ENCODE results near the gene SCLT1. TPM values are rescaled to one million over a fixed set of nuclear protein-coding genes. Genes with fewer than 3 reads are reported as not detected.

The SCLT1 gene
- total RNA-seq, 4 donors from 2014 or later, result 6.7 to 19.1 (median 13.5) TPM

GRCh38 chr4:128915544-128915943 lies 177.8 kb downstream of the SCLT1 start:
- H3K4me3 ChIP-seq, result no peak overlapping the region
- H3K36me3 ChIP-seq, result no peaks in the 10 kb centered on the region
- intact Hi-C loops (cut with DNase I), result no loop called here
- TF ChIP-seq POLR2A (IDR thresholded peaks at IDR 0.05) (no peak), CTCF (IDR thresholded peaks at IDR 0.05) (no peak)
- H3K4me1 ChIP-seq, result no peaks in the 10 kb centered on the region
- H3K27me3 ChIP-seq, result no peaks in the 10 kb centered on the region
- no peaks in the 10 kb centered on the region for H3K9me3 ChIP-seq
- H3K27ac ChIP-seq, result no peak overlapping the region
- no peak for DNase-seq

- H3K4me3 ChIP-seq, result no peak overlapping the region
- WGBS, 2 donors, result 65 to 70% methylated on average over 1 of the region's 1 CpG
- intact Hi-C loops (cut with DNase I), result no loop called here
- H3K9me3 ChIP-seq, result no peaks in the 10 kb centered on the region
- H3K36me3 ChIP-seq, result no peaks in the 10 kb centered on the region
- no peak for DNase-seq
- no peak overlapping the region for H3K27ac ChIP-seq
- no peaks in the 10 kb centered on the region for H3K27me3 ChIP-seq
- TF ChIP-seq POLR2A (IDR thresholded peaks at IDR 0.05), result no peak
- TF ChIP-seq CTCF (IDR thresholded peaks at IDR 0.05), result no peak
- H3K4me1 ChIP-seq, result no peaks in the 10 kb centered on the region
Measured at GRCh38 chr4:128913228-128913627, 180.1 kb downstream of the SCLT1 start.

DNA sequence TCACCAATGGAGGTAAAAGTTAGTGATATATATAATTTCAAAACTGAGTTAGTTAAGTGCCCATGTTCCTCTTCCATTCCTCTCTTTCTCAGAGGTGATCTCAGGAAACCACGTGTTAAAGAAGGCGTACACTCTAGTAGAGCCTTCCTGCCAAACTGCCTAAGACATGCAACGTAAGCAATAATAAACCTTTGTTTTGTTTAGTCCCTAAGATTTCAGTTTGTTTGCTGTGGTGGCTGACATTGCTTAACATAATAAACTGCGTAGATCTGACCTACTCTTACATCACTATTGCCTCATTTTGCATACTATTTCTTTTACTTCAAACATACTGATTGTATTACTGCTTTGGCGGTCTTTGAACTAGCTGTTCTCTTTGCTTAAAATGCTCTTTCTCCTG lies 184.6 kb downstream of the SCLT1 start:
- intact Hi-C loops (cut with DNase I), result no loop called here
- Histone ChIP-seq H3K9me3 (no peaks in the 10 kb centered on the region), H3K36me3 (no peaks in the 10 kb centered on the region), H3K4me1 (no peaks in the 10 kb centered on the region), H3K27me3 (no peaks in the 10 kb centered on the region), H3K4me3 (no peak overlapping the region), H3K27ac (no peak overlapping the region)
- no peak for TF ChIP-seq POLR2A (IDR thresholded peaks at IDR 0.05)
- no peak for TF ChIP-seq CTCF (IDR thresholded peaks at IDR 0.05)
- no peak for DNase-seq
- 50 to 65% methylated on average over 5 of the region's 5 CpGs for WGBS, 2 donors

DNA sequence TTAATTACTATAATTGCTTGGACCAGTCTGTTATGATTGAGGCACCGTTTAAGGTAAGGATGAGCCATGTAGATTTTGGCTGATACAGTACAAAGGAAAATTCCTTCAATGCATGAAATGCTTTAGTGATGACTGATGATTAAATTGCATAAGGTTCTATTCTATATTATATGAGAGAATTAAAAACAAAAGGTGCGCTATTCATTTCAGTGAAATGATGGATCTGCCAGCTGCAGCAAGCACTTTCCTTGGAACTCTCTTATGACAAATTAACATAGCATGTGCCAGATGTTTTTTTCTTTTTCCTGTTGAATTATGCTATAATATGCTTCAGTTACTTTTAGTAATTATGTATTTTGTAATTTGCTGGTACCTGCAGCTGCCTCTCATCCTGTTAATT lies 185.4 kb downstream of the SCLT1 start:
- intact Hi-C loops (cut with DNase I), result no loop called here
- Histone ChIP-seq H3K9me3 (no peaks in the 10 kb centered on the region), H3K36me3 (no peaks in the 10 kb centered on the region), H3K27ac (no peak overlapping the region), H3K27me3 (no peaks in the 10 kb centered on the region), H3K4me3 (no peak overlapping the region), H3K4me1 (no peaks in the 10 kb centered on the region)
- WGBS, 2 donors, result 39 to 57% methylated on average over 2 of the region's 2 CpGs
- TF ChIP-seq POLR2A (IDR thresholded peaks at IDR 0.05) (no peak), CTCF (IDR thresholded peaks at IDR 0.05) (no peak)
- DNase-seq, result no peak

DNA sequence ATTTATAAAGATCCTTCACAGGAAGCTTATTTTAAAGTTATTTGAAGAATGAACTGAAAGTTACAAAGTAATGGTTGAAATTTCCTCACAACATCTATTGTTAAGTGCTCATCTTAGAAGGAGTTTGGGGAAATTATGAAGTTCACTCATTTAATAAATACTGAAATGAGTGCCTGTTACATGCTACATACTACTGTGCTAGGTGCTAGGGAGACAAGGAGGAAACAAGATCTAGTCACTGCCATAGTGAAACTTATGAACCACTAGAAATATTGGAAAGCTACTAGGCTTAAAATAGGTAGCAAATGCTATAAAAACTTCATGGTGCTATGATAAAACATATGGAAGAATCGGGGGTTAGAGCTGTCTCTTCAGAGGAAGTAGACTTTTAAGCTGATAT lies 186.8 kb downstream of the SCLT1 start:
- Histone ChIP-seq H3K36me3 (no peaks in the 10 kb centered on the region), H3K4me1 (no peaks in the 10 kb centered on the region), H3K4me3 (no peak overlapping the region), H3K9me3 (no peaks in the 10 kb centered on the region), H3K27ac (no peak overlapping the region), H3K27me3 (no peaks in the 10 kb centered on the region)
- WGBS, 2 donors, result 86 to 90% methylated on average over 1 of the region's 1 CpG
- TF ChIP-seq POLR2A (IDR thresholded peaks at IDR 0.05) (no peak), CTCF (IDR thresholded peaks at IDR 0.05) (no peak)
- no peak for DNase-seq
- intact Hi-C loops (cut with DNase I), result no loop called here
